Progenitor cell of endocrine pancreas (in vitro differentiated cells): Measurements from ENCODE around the gene PLXNC1. TPM values are rescaled to one million over a fixed set of nuclear protein-coding genes. Genes with fewer than 3 reads are reported as not detected.
"Not testable (repeated sequence)": the region's sequence is repeated elsewhere in the genome, so short reads cannot be mapped to it uniquely, and the experiment has no call there.

Experiments used
- DNase-seq: peaks from one replicate; pipeline ENCODE4 v3.0.0; 2021; ENCODE audit warnings: low spot score; ENCODE audit not compliant: unreplicated experiment
- H3K27ac Mint-ChIP-seq: 2 replicates; pipeline ENCODE4 v1.8.0; 2021; ENCODE audit warnings: mild to moderate bottlenecking, moderate library complexity, mixed read lengths
- H3K27me3 Mint-ChIP-seq: 2 replicates; pipeline ENCODE4 v1.8.0; 2021; ENCODE audit warnings: mixed read lengths
- H3K36me3 Mint-ChIP-seq: 2 replicates; pipeline ENCODE4 v1.8.0; 2022; ENCODE audit warnings: mixed read lengths; ENCODE audit not compliant: insufficient read depth
- H3K4me1 Mint-ChIP-seq: 2 replicates; pipeline ENCODE4 v1.8.0; 2021; ENCODE audit warnings: low read depth, mixed read lengths
- H3K4me3 Mint-ChIP-seq: 2 replicates; pipeline ENCODE4 v1.8.0; 2021; ENCODE audit warnings: low read depth, mild to moderate bottlenecking, moderate library complexity, mixed read lengths
- H3K9me3 Mint-ChIP-seq: 2 replicates; pipeline ENCODE4 v1.8.0; 2021; ENCODE audit warnings: low read depth, mixed read lengths
- CTCF ChIP-seq: fragments of 200-600 bp; sonication (generic); IDR thresholded peaks from one replicate; pipeline ENCODE4 v1.5.0; 2021; ENCODE audit warnings: antibody characterized with exemption, mild to moderate bottlenecking; ENCODE audit not compliant: unreplicated experiment
- total RNA-seq: library from RNA; stranded (reverse); gene quantifications from 2 replicates; pipeline ENCODE4 v1.2.1, GENCODE V29; 2021

The PLXNC1 gene
- total RNA-seq, 1 donor from 2014 or later, result 25.7 TPM

- Mint-ChIP-seq H3K27me3 (no peaks in the 10 kb centered on the region), H3K4me1 (peaks cover 5% of the 10 kb centered on the region), H3K9me3 (no peaks in the 10 kb centered on the region), H3K36me3 (peaks cover 20% of the 10 kb centered on the region), H3K27ac (no peak overlapping the region), H3K4me3 (no peak overlapping the region)
- no peak for TF ChIP-seq CTCF
- no peak for DNase-seq
These were observed 156.2 kb downstream of the PLXNC1 start for GRCh38 chr12:94304566-94305061.

GRCh38 chr12:94305130-94305957 is 157.0 kb downstream of the PLXNC1 start:
- Mint-ChIP-seq H3K9me3 (no peaks in the 10 kb centered on the region), H3K4me3 (no peak overlapping the region), H3K27me3 (no peaks in the 10 kb centered on the region), H3K4me1 (peaks cover 5% of the 10 kb centered on the region), H3K36me3 (peaks cover 16% of the 10 kb centered on the region), H3K27ac (no peak overlapping the region)
- DNase-seq, result no peak
- TF ChIP-seq CTCF, result no peak

GRCh38 chr12:94308612-94309011 is 160.2 kb downstream of the PLXNC1 start:
- H3K36me3 Mint-ChIP-seq, result peaks cover 15% of the 10 kb centered on the region
- H3K9me3 Mint-ChIP-seq, result no peaks in the 10 kb centered on the region
- H3K27ac Mint-ChIP-seq, result no peak overlapping the region
- H3K4me3 Mint-ChIP-seq, result no peak overlapping the region
- no peak for TF ChIP-seq CTCF
- H3K4me1 Mint-ChIP-seq, result peaks cover 5% of the 10 kb centered on the region
- no peaks in the 10 kb centered on the region for H3K27me3 Mint-ChIP-seq
- DNase-seq, result no peak

GRCh38 chr12:94309373-94309772 is 161.0 kb downstream of the PLXNC1 start:
- no peak for TF ChIP-seq CTCF
- no peak overlapping the region for H3K4me3 Mint-ChIP-seq
- no peak overlapping the region for H3K27ac Mint-ChIP-seq
- H3K4me1 Mint-ChIP-seq, result peaks cover 5% of the 10 kb centered on the region
- peaks cover 14% of the 10 kb centered on the region for H3K36me3 Mint-ChIP-seq
- no peaks in the 10 kb centered on the region for H3K27me3 Mint-ChIP-seq
- no peaks in the 10 kb centered on the region for H3K9me3 Mint-ChIP-seq
- no peak for DNase-seq

- H3K9me3 Mint-ChIP-seq, result peaks cover 3% of the 10 kb centered on the region
- H3K36me3 Mint-ChIP-seq, result peaks cover 16% of the 10 kb centered on the region
- DNase-seq, result no peak
- H3K4me3 Mint-ChIP-seq, result no peak overlapping the region
- TF ChIP-seq CTCF, result no peak
- H3K27ac Mint-ChIP-seq, result no peak overlapping the region
- H3K4me1 Mint-ChIP-seq, result no peaks in the 10 kb centered on the region
- H3K27me3 Mint-ChIP-seq, result no peaks in the 10 kb centered on the region
These were observed 164.0 kb downstream of the PLXNC1 start for GRCh38 chr12:94312378-94312777.

GRCh38 chr12:94316600-94316999 is 168.2 kb downstream of the PLXNC1 start:
- not testable (repeated sequence) for H3K27ac Mint-ChIP-seq, H3K27me3 Mint-ChIP-seq, H3K4me1 Mint-ChIP-seq, H3K4me3 Mint-ChIP-seq, DNase-seq
- peaks cover 45% of the 10 kb centered on the region for H3K36me3 Mint-ChIP-seq
- peaks cover 42% of the 10 kb centered on the region for H3K9me3 Mint-ChIP-seq
